ENCODE data around the gene LRCH3.

LRCH3 gene

DNA sequence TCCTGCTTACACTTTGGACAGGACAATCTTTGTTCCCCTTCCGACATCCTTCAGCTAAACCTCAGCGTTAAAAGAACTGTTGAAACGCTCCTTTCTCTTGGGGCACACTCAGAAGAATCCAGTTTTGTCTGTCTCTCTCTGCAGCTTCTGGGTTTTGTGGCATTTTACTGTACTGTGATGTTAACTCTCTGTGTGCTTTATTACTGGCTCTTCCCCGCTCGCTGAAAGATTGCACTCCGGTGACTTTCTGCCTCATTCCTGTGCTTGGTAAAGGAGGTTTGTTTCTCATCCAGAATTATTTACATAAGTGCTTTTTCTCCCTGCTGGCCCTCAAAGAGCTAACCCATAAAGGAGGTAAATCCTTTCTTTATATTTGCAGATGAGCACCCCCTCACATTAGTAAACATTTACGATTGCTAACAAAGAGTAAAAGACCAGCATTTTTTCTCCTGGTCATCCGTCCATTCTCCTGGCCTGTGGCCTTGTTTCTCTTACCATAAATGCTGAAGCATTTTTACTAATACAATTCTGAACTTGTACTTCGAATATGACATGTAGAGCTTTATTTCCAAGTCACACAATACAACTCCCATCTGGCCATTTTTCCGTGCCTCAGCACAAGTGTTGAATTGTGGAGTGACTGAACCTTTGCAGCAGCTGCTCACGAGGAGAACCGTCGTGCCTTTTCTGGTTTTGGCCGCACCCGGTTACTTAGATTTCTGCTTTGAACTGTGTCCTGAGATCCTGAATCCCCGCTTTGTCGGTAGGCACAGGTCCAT lies 89.6 kb downstream of the LRCH3 start:
- TF ChIP-seq, protein P1, sequence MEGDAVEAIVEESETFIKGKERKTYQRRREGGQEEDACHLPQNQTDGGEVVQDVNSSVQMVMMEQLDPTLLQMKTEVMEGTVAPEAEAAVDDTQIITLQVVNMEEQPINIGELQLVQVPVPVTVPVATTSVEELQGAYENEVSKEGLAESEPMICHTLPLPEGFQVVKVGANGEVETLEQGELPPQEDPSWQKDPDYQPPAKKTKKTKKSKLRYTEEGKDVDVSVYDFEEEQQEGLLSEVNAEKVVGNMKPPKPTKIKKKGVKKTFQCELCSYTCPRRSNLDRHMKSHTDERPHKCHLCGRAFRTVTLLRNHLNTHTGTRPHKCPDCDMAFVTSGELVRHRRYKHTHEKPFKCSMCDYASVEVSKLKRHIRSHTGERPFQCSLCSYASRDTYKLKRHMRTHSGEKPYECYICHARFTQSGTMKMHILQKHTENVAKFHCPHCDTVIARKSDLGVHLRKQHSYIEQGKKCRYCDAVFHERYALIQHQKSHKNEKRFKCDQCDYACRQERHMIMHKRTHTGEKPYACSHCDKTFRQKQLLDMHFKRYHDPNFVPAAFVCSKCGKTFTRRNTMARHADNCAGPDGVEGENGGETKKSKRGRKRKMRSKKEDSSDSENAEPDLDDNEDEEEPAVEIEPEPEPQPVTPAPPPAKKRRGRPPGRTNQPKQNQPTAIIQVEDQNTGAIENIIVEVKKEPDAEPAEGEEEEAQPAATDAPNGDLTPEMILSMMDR (IDR thresholded peaks at IDR 0.05) = no peak

DNA sequence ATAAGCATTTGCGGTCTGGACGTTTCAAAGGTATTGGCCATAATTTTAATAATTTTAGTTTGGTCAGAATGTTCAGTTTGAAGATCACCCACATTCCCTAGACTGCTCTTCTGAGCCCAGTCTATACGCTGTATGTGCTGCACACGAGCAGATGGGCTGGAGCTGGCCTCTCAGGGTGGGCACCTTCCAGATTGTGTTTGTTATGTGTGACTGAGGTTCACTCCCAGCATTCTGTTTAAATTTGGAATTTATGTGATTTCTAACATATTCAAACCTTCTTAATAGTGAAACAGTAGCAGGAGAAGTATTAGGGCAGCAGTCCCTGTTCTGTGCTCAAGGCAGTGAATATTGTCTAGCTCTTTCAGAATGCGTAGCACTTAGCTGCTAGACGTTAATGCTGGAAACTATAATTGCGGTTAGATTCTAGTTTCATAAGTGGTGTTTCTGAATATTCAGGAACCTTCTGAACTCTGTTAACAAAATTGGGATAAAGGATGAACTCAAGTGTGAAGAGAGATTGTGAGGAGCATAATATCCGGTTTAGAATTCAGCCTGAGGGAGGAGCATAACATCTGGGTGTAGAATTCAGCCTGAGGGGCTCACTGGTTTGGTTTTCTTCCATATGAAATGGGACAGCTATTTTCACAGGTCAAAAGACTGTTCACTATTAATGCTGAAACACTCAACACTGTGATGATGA lies 90.4 kb downstream of the LRCH3 start:
- TF ChIP-seq, protein P1 (IDR thresholded peaks at IDR 0.05) = no peak

DNA sequence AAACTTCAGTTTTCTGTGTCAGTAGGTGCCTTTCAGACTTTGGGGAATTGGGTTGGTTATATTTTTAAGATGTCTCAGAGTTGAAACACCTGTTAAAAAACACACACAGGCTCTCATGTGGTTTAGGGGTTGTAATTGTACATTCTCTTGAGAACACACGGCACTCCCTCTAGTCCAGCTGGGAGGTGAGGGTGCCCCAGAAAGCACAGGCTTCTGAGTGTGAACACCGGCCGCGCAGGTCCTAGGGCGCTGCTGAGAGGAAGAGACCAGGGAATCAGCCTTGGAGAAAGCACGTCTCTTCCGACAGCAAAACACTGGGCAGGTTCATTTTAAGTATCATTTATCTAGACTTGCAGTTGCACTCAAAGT lies 90.9 kb downstream of the LRCH3 start:
- TF ChIP-seq, protein P1 (IDR thresholded peaks at IDR 0.05) = no peak

DNA sequence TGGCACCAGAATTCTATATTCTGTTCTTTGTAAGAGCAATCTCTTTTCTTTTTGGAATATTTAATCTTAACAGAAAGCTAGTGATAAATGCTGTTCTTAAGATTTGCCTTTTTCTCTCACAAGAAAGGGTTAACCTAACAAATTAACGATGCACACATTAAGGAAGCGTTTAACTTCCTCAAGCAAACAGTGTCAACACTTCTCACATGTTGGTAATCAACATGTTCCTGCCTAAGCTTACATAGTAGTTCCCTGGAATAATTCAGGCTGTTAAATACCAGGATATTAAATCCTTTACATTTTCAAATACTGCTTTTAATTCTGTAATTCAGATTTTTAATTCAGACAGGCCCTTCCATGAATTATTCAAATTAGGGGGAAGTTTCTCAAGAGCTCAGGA lies 91.5 kb downstream of the LRCH3 start:
- TF ChIP-seq, protein P1 (IDR thresholded peaks at IDR 0.05) = no peak

DNA sequence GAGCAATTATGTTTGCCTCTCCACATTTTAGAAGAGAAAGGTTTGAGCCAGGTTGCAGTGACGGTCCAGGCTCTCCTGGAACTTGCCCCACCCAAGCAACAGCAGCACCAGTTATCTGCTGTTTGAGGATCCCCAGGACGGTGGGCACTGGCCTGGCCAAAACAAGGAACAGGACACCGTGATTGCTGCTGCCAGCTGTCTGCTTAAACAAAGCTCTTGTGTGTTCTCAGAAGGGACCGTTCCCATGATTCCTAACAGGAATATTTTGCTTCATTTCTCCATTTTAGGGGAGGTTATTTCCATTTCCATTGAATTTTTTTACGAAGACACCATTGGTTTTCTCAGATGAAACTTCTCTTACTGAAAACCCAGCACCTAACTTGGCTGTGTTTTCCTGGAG lies 92.5 kb downstream of the LRCH3 start:
- TF ChIP-seq, protein P1 (IDR thresholded peaks at IDR 0.05) = no peak

DNA sequence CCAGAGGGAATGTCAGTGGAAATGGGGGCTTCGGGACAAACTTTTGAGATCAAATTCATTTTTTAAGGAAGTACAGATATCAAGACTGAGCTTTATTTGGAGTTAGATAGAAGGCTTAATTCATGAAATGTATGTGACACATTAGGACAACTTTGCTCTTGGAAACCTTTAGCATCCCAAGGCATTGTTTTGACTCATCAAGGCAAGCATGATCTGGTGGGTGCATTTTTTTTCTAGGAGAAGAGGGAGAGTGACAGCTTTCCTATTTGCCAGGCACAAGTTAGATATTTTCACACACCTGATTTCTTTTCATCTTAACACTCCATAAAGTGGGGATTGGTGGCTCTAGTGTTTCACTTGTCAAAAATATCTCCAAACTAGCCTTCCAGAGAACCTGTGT lies 97.5 kb downstream of the LRCH3 start:
- TF ChIP-seq, protein P1 (IDR thresholded peaks at IDR 0.05) = no peak

DNA sequence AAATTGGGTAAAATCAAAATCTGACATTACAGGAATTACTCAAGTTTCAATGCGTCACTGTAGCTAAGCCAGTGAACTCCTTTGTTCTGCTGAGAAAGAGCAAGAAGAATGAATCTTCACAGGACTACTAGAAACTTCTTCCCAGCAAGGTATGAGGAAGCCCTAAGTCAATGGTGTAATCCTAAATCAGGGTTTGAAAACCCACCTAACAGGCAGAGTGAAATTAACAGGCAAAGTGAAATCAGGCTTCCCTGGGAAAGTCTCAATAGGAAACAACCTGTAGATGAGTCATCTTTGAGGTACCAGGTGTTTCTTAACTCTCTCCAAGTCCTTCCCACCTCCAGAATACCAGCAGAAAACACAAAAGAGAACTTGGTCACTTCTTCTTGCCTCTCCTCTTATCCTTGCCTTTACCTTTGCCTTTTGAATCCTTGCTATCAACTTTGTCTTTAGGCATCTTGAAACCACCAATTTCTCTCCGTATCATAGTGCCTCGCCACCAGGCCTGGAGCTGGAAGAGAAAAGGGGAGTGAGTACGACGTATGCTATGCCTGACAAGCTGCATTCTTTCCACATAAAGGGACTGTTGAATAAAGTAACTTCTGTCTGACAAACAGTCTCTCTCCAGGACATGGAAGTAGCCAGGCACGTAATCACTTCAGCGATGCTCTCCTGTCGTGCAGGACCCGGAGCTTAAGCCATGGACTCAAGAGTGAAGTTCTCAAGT lies 98.3 kb downstream of the LRCH3 start:
- TF ChIP-seq, protein P1 (IDR thresholded peaks at IDR 0.05) = no peak

Data from LNCAP (cell line).